ENCODE data around the gene CBX3.
"Not testable (repeated sequence)": the region's sequence is repeated elsewhere in the genome, so short reads cannot be mapped to it uniquely, and the experiment has no call there.

CBX3 gene

DNA sequence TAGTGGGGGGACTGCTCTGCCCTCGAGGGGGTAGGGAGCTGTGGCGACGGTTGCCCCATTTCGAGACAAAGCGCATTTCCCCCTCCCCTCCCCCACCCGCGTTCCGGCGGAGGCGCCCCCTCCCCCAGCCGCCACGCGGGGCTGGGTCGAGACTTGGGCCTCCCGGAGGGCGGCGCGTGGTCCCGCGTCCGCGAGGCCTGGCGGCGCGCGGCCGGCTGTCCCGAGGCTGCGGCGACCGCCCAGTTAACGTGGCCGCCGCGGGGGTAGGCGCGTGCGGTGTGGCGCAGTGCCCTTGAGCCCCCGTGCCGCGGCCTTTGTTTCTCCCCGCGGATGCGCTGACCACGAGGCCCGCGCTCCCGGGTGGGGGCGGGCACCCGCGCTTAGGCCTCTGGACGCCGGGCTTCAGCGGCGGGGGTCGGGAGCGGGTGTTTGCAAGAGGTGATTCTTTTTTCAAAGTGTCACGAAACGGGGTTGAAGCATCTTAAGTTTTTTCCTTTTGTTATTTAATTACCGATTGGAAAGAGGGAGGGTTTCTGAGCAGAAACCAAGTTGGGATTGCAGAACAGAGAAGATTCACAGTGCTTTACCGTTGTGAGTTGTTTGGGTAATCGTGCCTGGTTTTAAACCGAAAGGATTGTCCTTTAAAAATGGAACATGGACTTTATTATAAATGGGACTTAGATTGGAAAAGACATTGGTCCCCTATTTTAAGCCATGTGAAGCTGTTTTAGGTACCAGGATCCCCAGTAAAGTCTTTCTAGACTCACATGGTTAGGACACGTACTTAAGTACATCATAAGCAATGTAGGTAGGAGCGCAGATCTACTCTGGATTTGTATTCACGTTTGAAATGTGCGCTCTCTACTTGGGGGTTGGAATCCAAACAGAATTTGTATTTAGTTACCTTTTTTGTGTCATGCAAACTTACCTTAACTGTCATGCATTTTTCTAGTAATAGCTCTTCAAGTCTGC lies 760 bp downstream of the CBX3 start:
- peak in 4 of 5 experiments; percentile 34 to 57 (median 48) for DNase-seq

DNA sequence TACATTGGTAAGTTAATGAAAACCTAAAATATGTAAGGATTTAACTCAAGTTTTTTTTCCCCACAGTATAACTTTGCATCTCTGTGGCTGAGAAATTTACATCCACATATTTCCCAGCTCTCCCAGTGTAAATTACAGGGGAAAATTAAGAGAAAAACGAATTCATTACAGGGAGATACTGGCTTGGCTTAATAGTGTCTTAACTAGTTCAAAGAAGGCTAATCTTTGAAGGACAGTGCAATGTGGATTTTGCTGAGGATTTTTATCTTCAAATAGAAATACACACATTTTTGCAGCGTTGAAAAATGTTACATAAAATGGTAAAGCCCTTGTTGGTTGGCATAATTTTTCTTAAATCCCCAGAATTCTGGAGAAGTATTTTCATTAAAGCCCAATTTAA lies 1.5 kb downstream of the CBX3 start:
- DNase-seq = no peak

DNA sequence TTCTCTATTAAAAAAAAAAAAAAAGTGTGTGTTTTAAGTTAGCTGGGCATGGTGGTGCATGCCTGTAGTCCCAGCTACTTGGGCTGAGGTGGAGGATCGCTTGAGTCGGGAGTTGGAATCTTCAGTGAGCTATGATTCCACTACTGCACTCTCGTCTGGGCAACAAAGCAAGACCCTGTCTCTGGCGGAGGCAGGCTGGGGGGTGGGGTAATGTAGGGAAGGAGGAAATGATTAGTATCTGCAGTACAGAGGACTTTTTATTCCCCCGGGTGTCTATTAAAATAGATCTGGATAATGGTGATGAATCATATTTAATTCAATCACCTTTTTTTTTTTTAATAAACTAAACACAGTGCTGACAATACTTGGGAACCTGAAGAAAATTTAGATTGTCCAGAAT lies 6.5 kb downstream of the CBX3 start:
- DNase-seq = no peak

DNA sequence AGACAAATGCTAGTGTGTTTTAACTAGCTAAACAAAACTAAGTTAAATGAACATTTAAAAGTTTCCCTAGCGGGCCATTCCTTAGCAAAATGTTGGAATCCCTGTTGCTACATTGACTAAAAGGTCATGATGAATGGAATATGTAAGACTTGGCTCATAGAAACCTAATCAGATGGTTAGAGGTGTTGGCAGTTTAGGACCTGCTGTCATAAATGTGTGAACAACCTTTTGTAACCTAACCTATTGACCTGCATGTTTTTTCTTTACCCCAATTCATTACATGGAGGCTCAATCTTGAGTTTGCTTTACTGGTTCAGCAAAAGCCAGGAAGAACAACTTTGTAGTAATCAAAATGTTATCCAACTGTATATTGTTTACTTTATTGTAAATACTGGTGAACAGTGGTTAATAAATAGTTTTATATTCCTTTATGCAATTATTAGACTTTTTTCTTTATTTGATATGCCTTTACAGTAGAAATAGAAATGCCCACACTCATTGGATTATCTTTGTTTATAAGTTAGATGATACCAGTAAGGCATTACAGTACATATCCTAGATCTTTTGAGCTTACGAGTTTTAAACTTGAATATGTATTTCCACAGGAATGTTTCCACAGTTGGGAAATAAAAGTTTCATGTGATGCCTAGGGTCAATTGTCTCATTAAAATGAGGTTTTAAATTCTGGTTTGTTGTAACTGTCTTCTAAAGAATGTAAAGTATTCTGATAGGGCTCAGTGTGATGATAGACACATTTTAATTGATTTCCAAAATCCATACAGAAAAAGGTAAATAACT lies 11.6 kb downstream of the CBX3 start:
- no peak for DNase-seq

DNA sequence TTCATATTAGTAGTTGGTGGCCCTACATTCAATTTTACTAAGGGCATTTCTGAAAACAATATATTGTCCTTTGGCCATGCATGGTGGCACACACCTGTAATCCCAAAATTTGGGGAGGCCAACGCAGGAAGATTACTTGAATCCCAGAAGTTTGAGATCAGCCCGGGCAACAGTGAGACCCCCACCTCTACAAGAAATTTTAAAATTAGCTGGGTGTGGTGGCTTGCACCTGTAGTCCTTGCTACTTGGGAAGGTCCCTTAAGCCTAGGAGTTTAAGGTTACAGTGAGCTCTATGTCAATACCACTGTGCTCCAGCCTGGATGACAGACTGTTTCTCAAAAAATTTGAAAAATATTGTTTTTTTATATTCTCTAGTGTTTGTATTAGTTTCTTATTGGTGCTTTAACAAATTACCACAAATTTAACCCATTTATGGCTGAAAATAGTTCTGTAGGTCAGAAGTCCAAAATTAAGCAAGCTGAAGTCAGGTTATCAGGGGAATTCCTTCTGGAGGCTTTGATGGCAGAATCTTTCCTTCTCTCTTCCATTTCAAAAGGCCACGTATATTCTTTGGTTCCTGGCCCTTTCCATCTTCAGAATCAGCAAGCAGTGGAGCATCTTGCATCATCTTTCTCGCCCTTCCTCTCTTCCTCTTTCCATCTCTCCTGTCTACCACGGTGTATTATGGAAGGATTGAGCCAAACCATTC lies 12.4 kb downstream of the CBX3 start:
- no peak for DNase-seq

DNA sequence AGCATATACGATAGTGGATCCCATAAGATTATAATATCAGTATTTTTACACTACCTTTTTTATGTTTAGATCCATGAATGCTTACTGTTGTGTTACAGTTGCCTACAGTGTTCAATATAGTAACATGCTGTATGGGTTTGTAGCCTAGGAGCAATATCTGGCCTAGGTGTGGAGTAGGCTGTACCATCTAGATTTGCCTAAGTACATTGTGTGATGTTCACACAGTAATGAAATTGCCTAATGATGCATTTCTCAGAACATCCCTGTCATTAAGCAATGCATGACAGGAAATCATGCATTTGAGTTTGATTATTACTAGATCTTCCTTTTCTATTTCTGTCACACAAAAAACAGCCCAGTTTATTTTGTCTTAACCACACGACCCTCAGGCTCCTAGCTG lies 14.5 kb downstream of the CBX3 start:
- DNase-seq = no peak

DNA sequence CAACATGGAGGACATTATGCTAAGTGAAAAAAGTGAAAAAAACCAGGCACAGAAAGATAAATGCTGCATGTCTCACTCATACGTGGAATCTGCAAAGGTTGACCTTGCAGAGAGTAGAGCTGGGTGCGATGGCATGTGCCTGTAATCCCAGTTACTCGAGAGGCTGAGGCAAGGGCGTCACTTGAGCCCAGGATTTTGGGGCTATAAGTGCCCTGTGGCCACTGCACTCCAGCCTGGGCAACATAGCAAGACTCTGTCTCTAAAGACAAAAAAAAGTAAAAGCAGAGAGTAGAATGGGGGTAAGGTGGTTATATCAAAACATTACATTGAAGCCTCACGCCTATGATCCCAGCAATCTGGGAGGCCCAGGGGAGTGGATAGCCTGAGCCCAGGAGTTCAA lies 22.8 kb downstream of the CBX3 start:
- no peak for DNase-seq

DNA sequence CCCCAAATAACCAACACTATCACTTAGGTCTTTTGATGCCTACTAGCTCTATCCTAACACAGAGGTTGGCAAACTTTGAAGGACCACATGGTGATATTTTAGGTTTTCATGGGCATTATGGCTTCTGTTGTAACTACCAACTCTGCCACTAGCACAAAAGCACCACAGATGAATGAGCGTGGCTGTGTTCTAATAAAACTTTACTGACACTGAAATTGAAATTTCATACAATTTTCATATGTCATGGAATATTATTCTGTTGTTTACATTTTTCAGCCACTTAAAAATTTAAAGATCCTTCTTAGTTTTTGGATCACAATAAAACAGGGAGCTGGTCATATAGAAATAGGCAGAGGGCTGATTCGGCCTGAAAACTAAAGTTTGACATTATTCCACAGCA lies 26.4 kb downstream of the CBX3 start:
- DNase-seq = no peak

DNA sequence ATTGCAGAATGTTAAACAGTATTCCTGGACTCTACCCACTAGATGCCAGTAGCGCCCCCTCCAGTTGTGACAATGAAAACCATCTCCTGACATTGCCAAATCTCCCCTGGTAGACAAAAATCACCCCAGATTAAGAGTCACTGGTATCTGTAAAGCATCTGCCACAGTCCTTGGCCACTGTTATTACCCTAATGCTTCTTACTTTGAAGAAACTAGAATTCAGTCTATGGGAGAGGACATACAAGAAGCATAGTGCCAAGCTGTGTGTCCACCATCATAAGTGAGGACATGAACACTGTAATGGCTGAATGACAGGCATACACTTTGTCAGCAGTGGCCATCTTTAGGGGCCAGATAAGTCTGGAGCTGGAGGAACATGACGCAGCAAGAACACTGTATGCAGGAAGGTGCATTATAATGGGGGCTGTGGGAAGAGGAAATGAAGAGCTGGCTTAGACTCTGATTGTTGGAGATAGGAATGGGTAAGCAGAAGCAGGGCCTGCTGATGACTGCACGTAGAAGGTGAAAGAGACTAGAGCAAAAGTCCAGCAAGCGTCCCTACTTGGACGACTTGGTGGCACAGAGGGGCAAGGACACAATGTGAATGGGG lies 32.5 kb downstream of the CBX3 start:
- DNase-seq = no peak

DNA sequence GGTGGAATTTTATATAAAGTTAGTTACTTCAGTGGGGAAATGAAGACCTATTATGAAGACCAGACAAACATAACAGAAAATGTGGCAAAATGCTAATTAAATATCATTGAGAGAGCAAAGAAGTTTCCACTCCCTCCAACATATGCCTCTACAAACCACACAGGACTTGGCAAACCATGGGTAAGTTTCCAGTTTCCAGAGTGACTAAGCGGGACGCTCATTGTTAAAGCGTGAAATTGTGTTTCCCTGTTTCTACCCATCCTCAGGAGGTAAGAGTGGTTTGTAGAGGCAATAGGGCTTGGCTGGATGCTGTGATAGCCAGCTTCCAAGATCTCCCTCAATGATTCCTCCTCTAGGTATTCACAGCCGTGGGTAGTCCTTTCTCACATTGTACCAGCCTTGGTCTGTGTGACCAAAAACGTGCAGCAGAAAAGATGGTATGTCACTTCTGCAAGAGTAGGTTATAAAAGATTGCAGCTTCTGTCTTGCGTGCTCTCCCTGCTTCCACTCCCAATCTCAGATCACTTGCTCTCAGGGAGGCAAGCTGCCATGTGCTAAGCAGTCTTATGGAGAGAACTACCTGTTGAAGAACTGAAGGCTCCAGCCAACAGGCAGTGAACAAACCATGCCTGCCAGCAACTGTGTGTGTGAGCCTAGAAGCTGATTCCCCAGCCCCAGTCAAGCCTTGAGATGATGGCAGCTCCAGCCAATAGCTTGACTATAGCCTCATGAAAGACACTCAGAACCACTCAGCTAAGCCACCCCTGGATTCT lies 35.7 kb downstream of the CBX3 start:
- no peak for DNase-seq

DNA sequence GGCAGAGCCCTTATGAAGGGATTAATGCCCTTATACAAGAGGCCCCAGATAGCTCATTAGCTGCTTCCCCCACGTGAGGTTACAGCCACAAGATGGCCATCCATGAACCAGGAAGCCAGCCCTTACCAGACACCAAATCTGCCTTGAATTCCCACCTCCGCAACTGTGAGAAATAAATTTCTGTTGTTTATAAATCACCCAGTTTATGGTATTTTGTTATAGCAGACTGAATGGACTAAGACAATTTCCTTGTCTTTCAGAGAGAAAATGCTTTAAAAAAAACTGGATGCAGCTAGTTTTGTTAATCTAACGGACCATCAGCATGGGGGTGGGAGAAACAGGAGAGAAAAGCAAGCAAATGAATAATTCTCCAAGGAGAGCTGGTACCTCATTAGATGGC lies 36.5 kb downstream of the CBX3 start:
- DNase-seq = no peak

DNA sequence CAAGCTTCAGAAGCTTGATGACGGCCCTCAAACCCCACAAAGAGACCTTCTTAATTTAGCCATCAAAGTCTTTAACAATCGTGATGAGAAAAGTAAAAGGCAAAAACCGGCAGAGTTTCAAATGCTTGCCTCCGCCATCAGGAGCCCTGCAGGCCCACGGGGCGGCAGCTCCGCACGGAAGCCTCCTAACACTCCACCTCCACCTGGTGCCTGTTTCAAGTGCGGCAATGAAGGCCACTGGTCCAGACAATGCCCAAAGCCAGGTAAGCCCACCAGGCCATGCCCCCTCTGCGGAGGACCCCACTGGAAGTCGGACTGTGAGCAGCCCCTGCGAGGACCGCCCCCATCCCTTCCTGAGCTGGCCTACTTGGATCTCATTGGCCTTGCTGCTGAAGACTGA lies 43.6 kb downstream of the CBX3 start:
- no peak for DNase-seq

DNA sequence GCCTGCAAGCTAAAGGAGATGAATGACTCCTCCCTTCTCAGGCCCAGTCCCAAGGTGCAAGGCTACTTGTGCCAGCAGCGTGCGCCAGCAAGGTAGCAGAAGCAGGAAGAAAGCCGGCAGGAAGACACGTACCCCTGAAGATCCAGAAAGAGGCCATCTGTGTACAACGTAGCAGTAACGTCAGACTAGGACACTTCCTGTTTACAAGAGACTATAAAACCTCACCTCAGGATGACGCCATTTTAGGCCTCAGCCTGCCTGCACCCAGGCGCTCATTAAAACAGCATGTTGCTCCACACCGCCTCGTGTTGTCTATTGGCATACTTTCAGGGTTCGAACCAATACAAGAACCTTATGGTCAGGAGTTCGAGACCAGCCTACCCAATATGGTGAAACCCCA lies 48.7 kb downstream of the CBX3 start:
- peak in 1 of 5 experiments; percentile 29 for DNase-seq

DNA sequence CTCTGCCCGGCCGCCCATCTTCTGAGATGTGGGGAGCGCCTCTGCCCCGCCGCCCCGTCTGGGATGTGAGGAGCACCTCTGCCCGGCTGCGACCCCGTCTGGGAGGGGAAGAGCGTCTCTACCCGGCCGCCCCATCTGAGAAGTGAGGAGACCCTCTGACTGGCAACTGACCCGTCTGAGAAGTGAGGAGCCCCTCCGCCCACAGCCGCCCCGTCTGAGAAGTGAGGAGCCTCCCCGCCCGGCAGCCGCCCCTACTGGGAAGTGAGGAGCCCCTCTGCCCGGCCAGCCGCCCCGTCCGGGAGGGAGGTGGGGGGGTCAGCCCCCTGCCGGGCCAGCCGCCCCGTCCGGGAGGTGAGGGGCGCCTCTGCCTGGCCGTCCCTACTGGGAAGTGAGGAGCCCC lies 60.3 kb downstream of the CBX3 start:
- not testable (repeated sequence) for DNase-seq

Measured in T-helper 2 cell (primary cell).